Right atrium auricular region (tissue), 2 donors: ENCODE results near the gene MICAL3. TPM values are rescaled to one million over a fixed set of nuclear protein-coding genes. Genes with fewer than 3 reads are reported as not detected.
"Not testable (repeated sequence)": the region's sequence is repeated elsewhere in the genome, so short reads cannot be mapped to it uniquely, and the experiment has no call there.

ENCODE experiments used
- DNase-seq: peaks from one replicate; pipeline ENCODE4 v3.0.0-alpha.2; 2019; ENCODE audit warnings: low spot score
- H3K27ac ChIP-seq, 2 donors: fragments of 200-600 bp; sonication (generic); 1 replicate in 1 of 2; 2 replicates in 1 of 2; pipeline ENCODE4 v1.5.1; 2016 to 2019
- H3K27me3 ChIP-seq, 2 donors: fragments of 200-600 bp; sonication (generic); one replicate each; pipeline versions ENCODE4 v1.5.1 to v1.6.0; 2017 to 2019
- H3K36me3 ChIP-seq: fragments of 200-600 bp; sonication (generic); one replicate; pipeline ENCODE4 v1.5.1; 2016
- H3K4me1 ChIP-seq, 2 donors: fragments of 200-600 bp; sonication (generic); one replicate each; pipeline versions ENCODE4 v1.5.1 to v1.6.0; 2017 to 2019
- H3K4me3 ChIP-seq, 2 donors: fragments of 200-600 bp; sonication (generic); 1 replicate in 1 of 2; 2 replicates in 1 of 2; pipeline ENCODE4 v1.5.1; 2017 to 2019; ENCODE audit warnings: mild to moderate bottlenecking in 1 of 2, moderate library complexity in 1 of 2
- H3K9me3 ChIP-seq, 2 donors: fragments of 200-600 bp; sonication (generic); one replicate each; pipeline ENCODE4 v1.5.1; 2019
- total RNA-seq, 2 donors: library from RNA; depleted of rRNA; stranded (reverse); fragments of >200 nt; gene quantifications; one replicate each; pipeline ENCODE4 v1.1.0, GENCODE V29; 2016
- TF ChIP-seq, protein P1 (sequence below), 2 donors: fragments of 200-600 bp; sonication (generic); IDR thresholded peaks; one replicate each; pipeline ENCODE4 v1.5.1; 2019; ENCODE audit warnings: antibody characterized with exemption in 2 of 2

MICAL3 gene
- total RNA-seq, 2 donors from 2014 or later = 42.5 to 45.1 TPM

DNA sequence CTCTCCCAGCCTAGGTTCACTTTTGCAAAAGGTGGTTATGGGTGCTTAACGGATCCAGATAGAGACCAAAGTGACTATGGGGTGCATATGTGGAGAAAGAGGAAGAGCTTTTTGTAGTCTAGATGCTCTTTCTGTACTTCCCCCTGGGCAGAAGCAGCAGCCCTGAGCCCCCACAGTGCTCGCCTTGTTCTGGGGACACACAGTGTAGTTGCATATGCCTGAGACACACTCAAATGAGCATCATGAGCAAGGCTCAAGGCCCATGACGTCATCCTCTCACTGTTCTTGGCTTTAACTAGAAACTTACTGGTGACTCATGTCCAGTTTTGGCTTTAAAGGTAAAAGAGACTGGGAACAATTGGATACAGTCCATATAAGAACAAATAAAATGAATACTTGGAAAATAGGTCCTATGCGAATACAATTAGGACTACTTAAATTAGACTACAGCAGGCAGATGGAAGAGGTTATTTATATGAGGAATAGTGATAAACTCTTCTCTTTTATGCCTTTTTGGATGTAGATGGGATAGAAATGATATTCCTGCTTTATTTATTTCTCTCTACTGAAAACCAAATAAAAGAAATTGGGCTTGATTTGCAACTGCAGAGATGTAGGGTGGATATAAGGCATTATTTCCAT, 33.3 kb upstream of the MICAL3 start:
- no peak overlapping the region for H3K4me3 ChIP-seq
- H3K4me1 ChIP-seq = peaks cover 0 to 44% of the 10 kb centered on the region in 2 donors
- no peaks in the 10 kb centered on the region for H3K36me3 ChIP-seq
- peak overlapping the region; percentile 66 to 68 for H3K27ac ChIP-seq
- H3K9me3 ChIP-seq = no peaks in the 10 kb centered on the region
- peak; percentile 95 for DNase-seq
- no peaks in the 10 kb centered on the region for H3K27me3 ChIP-seq
- TF ChIP-seq, protein P1, sequence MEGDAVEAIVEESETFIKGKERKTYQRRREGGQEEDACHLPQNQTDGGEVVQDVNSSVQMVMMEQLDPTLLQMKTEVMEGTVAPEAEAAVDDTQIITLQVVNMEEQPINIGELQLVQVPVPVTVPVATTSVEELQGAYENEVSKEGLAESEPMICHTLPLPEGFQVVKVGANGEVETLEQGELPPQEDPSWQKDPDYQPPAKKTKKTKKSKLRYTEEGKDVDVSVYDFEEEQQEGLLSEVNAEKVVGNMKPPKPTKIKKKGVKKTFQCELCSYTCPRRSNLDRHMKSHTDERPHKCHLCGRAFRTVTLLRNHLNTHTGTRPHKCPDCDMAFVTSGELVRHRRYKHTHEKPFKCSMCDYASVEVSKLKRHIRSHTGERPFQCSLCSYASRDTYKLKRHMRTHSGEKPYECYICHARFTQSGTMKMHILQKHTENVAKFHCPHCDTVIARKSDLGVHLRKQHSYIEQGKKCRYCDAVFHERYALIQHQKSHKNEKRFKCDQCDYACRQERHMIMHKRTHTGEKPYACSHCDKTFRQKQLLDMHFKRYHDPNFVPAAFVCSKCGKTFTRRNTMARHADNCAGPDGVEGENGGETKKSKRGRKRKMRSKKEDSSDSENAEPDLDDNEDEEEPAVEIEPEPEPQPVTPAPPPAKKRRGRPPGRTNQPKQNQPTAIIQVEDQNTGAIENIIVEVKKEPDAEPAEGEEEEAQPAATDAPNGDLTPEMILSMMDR (IDR thresholded peaks at IDR 0.05) = no peak

DNA sequence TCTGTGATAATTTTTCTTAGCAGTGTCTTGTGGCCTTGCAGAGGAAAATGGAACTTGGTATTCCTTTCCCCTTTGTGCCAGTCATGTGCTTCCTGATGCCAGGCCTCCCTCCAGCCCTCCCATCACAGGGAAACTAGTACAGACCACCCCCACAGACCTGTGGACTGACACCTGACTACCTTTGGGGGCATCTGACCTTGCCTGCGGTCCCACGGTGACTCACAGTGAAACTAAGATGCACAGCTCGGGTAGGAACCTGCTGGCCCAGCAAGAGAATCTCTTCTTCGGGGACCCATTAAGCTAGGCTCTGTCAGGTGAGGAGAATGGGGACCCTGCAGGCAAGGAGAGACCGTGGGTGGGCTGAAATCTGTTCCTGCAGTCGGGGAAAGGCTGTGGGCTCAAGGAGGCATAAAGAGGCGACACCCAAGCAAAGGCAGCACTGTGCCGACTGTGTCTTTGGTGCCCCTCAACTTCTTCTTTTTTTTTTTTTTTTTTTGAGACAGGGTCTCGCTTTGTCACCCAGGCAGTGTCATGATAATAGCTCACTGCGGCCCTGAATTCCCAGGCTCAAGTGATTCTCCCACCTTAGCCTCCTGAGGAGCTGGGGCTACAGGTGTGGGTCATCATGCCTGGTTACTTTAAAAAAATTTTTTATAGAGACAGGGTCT, 32.6 kb upstream of the MICAL3 start:
- Histone ChIP-seq H3K27me3 (no peaks in the 10 kb centered on the region), H3K4me3 (no peak overlapping the region), H3K27ac (peak overlapping the region; percentile 66 to 68), H3K4me1 (peaks cover 0 to 44% of the 10 kb centered on the region in 2 donors), H3K9me3 (no peaks in the 10 kb centered on the region), H3K36me3 (no peaks in the 10 kb centered on the region)
- TF ChIP-seq, protein P1 (IDR thresholded peaks at IDR 0.05) = no peak
- no peak for DNase-seq

DNA sequence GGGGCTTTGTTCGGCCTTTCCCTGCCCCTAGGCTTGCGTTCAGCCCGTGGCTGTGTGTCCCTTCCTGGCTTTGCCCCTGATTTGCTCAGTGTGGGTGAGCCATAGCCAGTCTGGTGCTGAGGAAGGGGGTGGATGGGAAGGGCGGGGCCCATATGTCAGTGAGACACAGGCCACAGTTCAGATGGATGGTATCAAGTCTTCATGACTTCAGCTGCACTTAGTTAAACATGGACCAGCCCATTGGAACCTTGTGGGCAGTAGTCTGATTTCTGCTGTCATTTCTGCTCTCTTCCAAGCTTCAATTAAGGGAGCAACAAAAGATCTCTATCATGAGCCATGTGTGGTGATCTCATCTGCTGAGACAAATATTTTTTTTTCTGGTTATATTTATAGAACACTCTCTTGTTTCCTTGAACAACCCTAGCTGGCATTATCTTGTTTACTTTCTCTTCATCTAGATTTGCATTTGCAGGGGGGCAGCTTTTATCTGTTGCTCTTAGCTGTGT, 31.9 kb upstream of the MICAL3 start:
- Histone ChIP-seq H3K4me1 (peaks cover 0 to 37% of the 10 kb centered on the region in 2 donors), H3K27me3 (no peaks in the 10 kb centered on the region), H3K4me3 (no peak overlapping the region), H3K36me3 (no peaks in the 10 kb centered on the region), H3K27ac (peak overlapping the region; percentile 66 to 68), H3K9me3 (no peaks in the 10 kb centered on the region)
- TF ChIP-seq, protein P1 (IDR thresholded peaks at IDR 0.05) = no peak
- no peak for DNase-seq

DNA sequence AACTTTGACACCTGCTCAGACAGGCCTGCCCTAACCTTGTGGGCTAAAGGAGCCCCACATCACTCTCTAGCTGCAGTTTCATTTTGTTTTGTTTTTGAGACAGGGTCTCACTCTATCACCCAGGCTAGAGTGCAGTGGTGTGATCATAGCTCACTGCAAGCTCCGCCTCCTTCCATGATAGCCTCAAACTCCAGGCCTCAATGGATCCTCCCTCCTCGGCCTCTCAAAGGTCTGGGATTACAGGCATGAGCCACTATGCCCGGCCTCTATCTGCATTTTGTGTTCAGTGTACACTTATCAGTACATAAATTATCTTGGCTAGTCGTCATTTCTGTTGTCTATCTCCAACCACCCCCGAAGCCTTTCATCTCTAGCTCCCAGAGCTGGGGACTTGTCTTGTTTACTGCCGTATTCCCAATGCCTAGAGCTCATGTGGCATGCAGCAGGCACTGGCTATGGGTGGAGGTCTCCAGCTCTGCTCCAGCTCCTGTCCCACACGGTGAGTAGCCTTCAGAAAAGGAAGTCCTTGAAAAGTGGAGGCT, 31.3 kb upstream of the MICAL3 start:
- peak overlapping the region; percentile 66 to 68 for H3K27ac ChIP-seq
- H3K9me3 ChIP-seq = no peaks in the 10 kb centered on the region
- no peak overlapping the region for H3K4me3 ChIP-seq
- no peaks in the 10 kb centered on the region for H3K36me3 ChIP-seq
- TF ChIP-seq, protein P1 (IDR thresholded peaks at IDR 0.05) = no peak
- H3K4me1 ChIP-seq = peaks cover 0 to 32% of the 10 kb centered on the region in 2 donors
- no peaks in the 10 kb centered on the region for H3K27me3 ChIP-seq
- no peak for DNase-seq

DNA sequence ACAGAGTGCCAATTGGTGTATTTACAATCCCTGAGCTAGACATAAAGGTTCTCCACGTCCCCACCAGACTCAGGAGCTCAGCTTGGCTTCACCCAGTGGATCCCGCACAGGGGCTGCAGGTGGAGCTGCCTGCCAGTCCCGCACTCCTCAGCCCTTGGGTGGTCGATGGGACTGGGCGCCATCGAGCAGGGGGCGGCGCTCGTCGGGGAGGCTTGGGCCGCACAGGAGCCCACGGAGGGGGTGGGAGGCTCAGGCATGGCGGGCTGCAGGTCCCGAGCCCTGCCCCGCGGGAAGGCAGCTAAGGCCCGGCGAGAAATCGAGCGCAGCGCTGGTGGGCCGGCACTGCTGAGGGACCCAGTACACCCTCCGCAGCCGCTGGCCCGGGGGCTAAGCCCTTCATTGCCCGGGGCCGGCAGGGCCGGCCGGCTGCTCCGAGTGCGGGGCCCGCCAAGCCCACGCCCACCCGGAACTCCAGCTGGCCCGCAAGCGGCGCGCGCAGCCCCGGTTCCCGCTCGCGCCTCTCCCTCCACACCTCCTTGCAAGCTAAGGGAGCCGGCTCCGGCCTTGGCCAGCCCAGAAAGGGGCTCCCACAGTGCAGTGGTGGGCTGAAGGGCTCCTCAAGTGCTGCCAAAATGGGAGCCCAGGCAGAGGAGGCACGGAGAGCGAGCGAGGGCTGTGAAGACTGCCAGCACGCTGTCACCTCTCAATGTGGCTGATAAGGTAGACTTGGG, 29.0 kb upstream of the MICAL3 start:
- DNase-seq, H3K27ac ChIP-seq, H3K27me3 ChIP-seq, H3K9me3 ChIP-seq, H3K4me3 ChIP-seq, H3K36me3 ChIP-seq: not testable (repeated sequence)
- H3K4me1 ChIP-seq = peaks cover 0 to 27% of the 10 kb centered on the region in 2 donors

DNA sequence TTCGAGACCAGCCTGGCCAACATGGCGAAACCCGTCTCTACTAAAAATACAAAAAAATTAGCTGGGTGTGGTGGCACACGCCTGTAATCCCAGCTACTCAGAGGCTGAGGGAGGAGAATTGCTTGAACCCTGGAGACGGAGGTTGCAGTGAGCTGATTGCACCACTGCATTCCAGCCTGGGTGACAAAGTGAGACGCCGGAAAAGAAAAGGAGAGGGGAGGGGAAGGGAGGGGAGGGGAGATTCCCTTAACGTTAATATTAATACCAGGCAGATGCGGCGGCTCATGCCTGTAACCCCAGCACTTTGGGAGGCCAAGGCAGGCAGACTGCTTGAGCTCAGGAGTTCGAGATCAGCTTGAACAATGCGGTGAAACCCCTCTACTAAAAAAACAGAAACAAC, 26.8 kb upstream of the MICAL3 start:
- not testable (repeated sequence) for H3K4me1 ChIP-seq, H3K9me3 ChIP-seq, DNase-seq, H3K27me3 ChIP-seq, H3K4me3 ChIP-seq, H3K36me3 ChIP-seq, H3K27ac ChIP-seq
